Activated T-cell treated with anti-CD3 and anti-CD28 coated beads, Interleukin-2, amount 50 U/mL, for 72 hours (primary cell): ENCODE results near the gene CFL2. TPM values are rescaled to one million over a fixed set of nuclear protein-coding genes. Genes with fewer than 3 reads are reported as not detected.
"Not testable (repeated sequence)": the region's sequence is repeated elsewhere in the genome, so short reads cannot be mapped to it uniquely, and the experiment has no call there.

ENCODE experiments used
- ATAC-seq, 2 donors: fragments of 150-1000 bp; cut with Tn5 transposase; replicated peaks in 1 of 2; 2 replicates each; pipeline ENCODE4 v1.10.0; 2021; ENCODE audit warnings: moderate library complexity in 2 of 2, mild to moderate bottlenecking in 1 of 2
- DNase-seq, 2 donors: peaks; one replicate each; pipeline ENCODE4 v3.0.0; 2021 to 2022; ENCODE audit warnings: mixed read lengths in 1 of 2
- H3K27ac Mint-ChIP-seq: one replicate; pipeline ENCODE4 v1.8.0; 2022; ENCODE audit warnings: mild to moderate bottlenecking, moderate library complexity, mixed read lengths
- H3K27me3 Mint-ChIP-seq: one replicate; pipeline ENCODE4 v1.8.0; 2022; ENCODE audit warnings: low read depth, mixed read lengths
- H3K36me3 Mint-ChIP-seq, 2 donors: one replicate each; pipeline ENCODE4 v1.8.0; 2022; ENCODE audit warnings: mixed read lengths in 2 of 2, mild to moderate bottlenecking in 1 of 2; ENCODE audit not compliant: insufficient read depth in 2 of 2
- H3K4me1 Mint-ChIP-seq: one replicate; pipeline ENCODE4 v1.8.0; 2022; ENCODE audit warnings: low read depth, mixed read lengths
- H3K4me3 Mint-ChIP-seq, 2 donors: one replicate each; pipeline ENCODE4 v1.8.0; 2022; ENCODE audit warnings: mild to moderate bottlenecking in 2 of 2, mixed read lengths in 2 of 2, moderate library complexity in 2 of 2
- H3K9me3 Mint-ChIP-seq, 2 donors: one replicate each; pipeline ENCODE4 v1.8.0; 2022; ENCODE audit warnings: mixed read lengths in 2 of 2
- total RNA-seq, 2 donors: library from RNA; stranded (reverse); gene quantifications; one replicate each; pipeline ENCODE4 v1.2.3, GENCODE V29; 2022

Gene CFL2
- 10 to 100 TPM in 1 of 2 donors, 1 to 10 TPM in 1; 8.2 to 12.5 TPM for total RNA-seq

GRCh38 chr14:34714320-34715126 is at the start of gene CFL2:
Gene CFL2, minus strand, starts transcription at chr14:34714593. Its CDS starts 53 bp downstream, at chr14:34714540.
- peaks cover 6 to 13% of the 10 kb centered on the region in 2 donors for H3K36me3 Mint-ChIP-seq
- no peaks in the 10 kb centered on the region for H3K27me3 Mint-ChIP-seq
- no peaks in the 10 kb centered on the region for H3K9me3 Mint-ChIP-seq
- H3K4me1 Mint-ChIP-seq, result peaks cover 19% of the 10 kb centered on the region
- ATAC-seq (peak; percentile 94 to 96), DNase-seq (peak; percentile 79 to 80)
- H3K4me3 Mint-ChIP-seq, result peak within 1 kb of the TSS; percentile 85 to 92
- peak within 1 kb of the TSS; percentile 90 for H3K27ac Mint-ChIP-seq

- peaks cover 3 to 13% of the 10 kb centered on the region in 2 donors for H3K36me3 Mint-ChIP-seq
- peak overlapping the region; percentile 29 for H3K27ac Mint-ChIP-seq
- H3K27me3 Mint-ChIP-seq, result no peaks in the 10 kb centered on the region
- ATAC-seq (no peak), DNase-seq (no peak)
- no peaks in the 10 kb centered on the region for H3K9me3 Mint-ChIP-seq
- no peak overlapping the region for H3K4me3 Mint-ChIP-seq
- H3K4me1 Mint-ChIP-seq, result no peaks in the 10 kb centered on the region
These were observed 40.8 kb upstream of the CFL2 start for GRCh38 chr14:34755215-34755614.

GRCh38 chr14:34754687-34755086 is 40.3 kb upstream of the CFL2 start:
- DNase-seq (no peak), ATAC-seq (no peak)
- peaks cover 3 to 10% of the 10 kb centered on the region in 2 donors for H3K36me3 Mint-ChIP-seq
- no peaks in the 10 kb centered on the region for H3K27me3 Mint-ChIP-seq
- H3K4me3 Mint-ChIP-seq, result no peak overlapping the region
- H3K27ac Mint-ChIP-seq, result no peak overlapping the region
- no peaks in the 10 kb centered on the region for H3K4me1 Mint-ChIP-seq
- no peaks in the 10 kb centered on the region for H3K9me3 Mint-ChIP-seq

- Mint-ChIP-seq H3K4me3 (no peak overlapping the region), H3K9me3 (no peaks in the 10 kb centered on the region), H3K36me3 (peaks cover 3 to 7% of the 10 kb centered on the region in 2 donors), H3K4me1 (no peaks in the 10 kb centered on the region), H3K27ac (no peak overlapping the region), H3K27me3 (no peaks in the 10 kb centered on the region)
- DNase-seq, result no peak
- ATAC-seq, result no peak
These were observed 36.3 kb upstream of the CFL2 start for GRCh38 chr14:34750670-34751069.

GRCh38 chr14:34750233-34750632 is 35.8 kb upstream of the CFL2 start:
- no peaks in the 10 kb centered on the region for H3K9me3 Mint-ChIP-seq
- no peak for ATAC-seq
- no peak overlapping the region for H3K4me3 Mint-ChIP-seq
- no peak overlapping the region for H3K27ac Mint-ChIP-seq
- H3K36me3 Mint-ChIP-seq, result peaks cover under 1 to 4% of the 10 kb centered on the region in 2 donors
- H3K27me3 Mint-ChIP-seq, result no peaks in the 10 kb centered on the region
- no peaks in the 10 kb centered on the region for H3K4me1 Mint-ChIP-seq
- no peak for DNase-seq

- Mint-ChIP-seq H3K4me1 (no peaks in the 10 kb centered on the region), H3K27me3 (no peaks in the 10 kb centered on the region), H3K36me3 (peaks cover 0 to 4% of the 10 kb centered on the region in 2 donors), H3K27ac (no peak overlapping the region), H3K9me3 (no peaks in the 10 kb centered on the region), H3K4me3 (no peak overlapping the region)
- DNase-seq, result no peak
- ATAC-seq, result no peak
These were observed 35.0 kb upstream of the CFL2 start for GRCh38 chr14:34749408-34749807.

- ATAC-seq, result no peak
- H3K9me3 Mint-ChIP-seq, result peaks cover 0 to 2% of the 10 kb centered on the region in 2 donors
- peak overlapping the region in 1 of 2 donors; percentile 32 for H3K4me3 Mint-ChIP-seq
- H3K4me1 Mint-ChIP-seq, result peaks cover 9% of the 10 kb centered on the region
- H3K27ac Mint-ChIP-seq, result peak overlapping the region; percentile 64
- no peaks in the 10 kb centered on the region for H3K27me3 Mint-ChIP-seq
- DNase-seq, result no peak
- no peaks in the 10 kb centered on the region for H3K36me3 Mint-ChIP-seq
These were observed 28.1 kb upstream of the CFL2 start for GRCh38 chr14:34742270-34743115.

- ATAC-seq, result peak in 1 of 2 donors; percentile 15
- Mint-ChIP-seq H3K27ac (no peak overlapping the region), H3K9me3 (peaks cover 0 to 2% of the 10 kb centered on the region in 2 donors), H3K4me1 (peaks cover 9% of the 10 kb centered on the region), H3K36me3 (no peaks in the 10 kb centered on the region), H3K4me3 (no peak overlapping the region), H3K27me3 (no peaks in the 10 kb centered on the region)
- DNase-seq, result no peak
These were observed 27.4 kb upstream of the CFL2 start for GRCh38 chr14:34741840-34742239.

- H3K27me3 Mint-ChIP-seq, H3K9me3 Mint-ChIP-seq, H3K36me3 Mint-ChIP-seq, DNase-seq, H3K4me1 Mint-ChIP-seq, ATAC-seq, H3K27ac Mint-ChIP-seq, H3K4me3 Mint-ChIP-seq: not testable (repeated sequence)
These were observed 25.7 kb upstream of the CFL2 start for GRCh38 chr14:34740139-34740538.

GRCh38 chr14:34737079-34737478 is 22.7 kb upstream of the CFL2 start:
- DNase-seq, H3K4me1 Mint-ChIP-seq, H3K4me3 Mint-ChIP-seq, H3K36me3 Mint-ChIP-seq, H3K27me3 Mint-ChIP-seq, ATAC-seq, H3K9me3 Mint-ChIP-seq, H3K27ac Mint-ChIP-seq: not testable (repeated sequence)

- Mint-ChIP-seq H3K4me3 (no peak overlapping the region), H3K27me3 (no peaks in the 10 kb centered on the region), H3K4me1 (no peaks in the 10 kb centered on the region), H3K9me3 (peaks cover 3 to 4% of the 10 kb centered on the region in 2 donors), H3K27ac (no peak overlapping the region), H3K36me3 (no peaks in the 10 kb centered on the region)
- DNase-seq (no peak), ATAC-seq (no peak)
These were observed 18.9 kb upstream of the CFL2 start for GRCh38 chr14:34733245-34733644.

- no peaks in the 10 kb centered on the region for H3K4me1 Mint-ChIP-seq
- ATAC-seq, result no peak
- H3K4me3 Mint-ChIP-seq, result no peak overlapping the region
- H3K27ac Mint-ChIP-seq, result no peak overlapping the region
- peaks cover 3 to 4% of the 10 kb centered on the region in 2 donors for H3K9me3 Mint-ChIP-seq
- H3K36me3 Mint-ChIP-seq, result no peaks in the 10 kb centered on the region
- no peaks in the 10 kb centered on the region for H3K27me3 Mint-ChIP-seq
- no peak for DNase-seq
These were observed 18.4 kb upstream of the CFL2 start for GRCh38 chr14:34732802-34733201.

- Mint-ChIP-seq H3K4me1 (peaks cover 8% of the 10 kb centered on the region), H3K27ac (no peak overlapping the region), H3K36me3 (no peaks in the 10 kb centered on the region), H3K27me3 (no peaks in the 10 kb centered on the region), H3K4me3 (no peak overlapping the region), H3K9me3 (no peaks in the 10 kb centered on the region)
- DNase-seq, result no peak
- ATAC-seq, result no peak
These were observed 9.5 kb upstream of the CFL2 start for GRCh38 chr14:34723867-34724266.
